ENCODE measurements around the gene LRPAP1.
"Not testable (repeated sequence)": the region's sequence is repeated elsewhere in the genome, so short reads cannot be mapped to it uniquely, and the experiment has no call there.

- TF ChIP-seq POU6F1 (CRISPR knock-in tag; IDR thresholded peaks at IDR 0.05; ENCODE audit: borderline replicate concordance, low read depth); PATZ1 (CRISPR knock-in tag; IDR thresholded peaks at IDR 0.05; ENCODE audit: borderline replicate concordance); ZC3H10 (CRISPR knock-in tag; IDR thresholded peaks at IDR 0.05); CSDC2 (CRISPR knock-in tag; IDR thresholded peaks at IDR 0.05): not testable (repeated sequence)
These were observed 34.1 kb upstream of the LRPAP1 start for GRCh38 chr4:3566301-3566700.
